Neural cell (in vitro differentiated cells): ENCODE measurements around the gene OTUD5.

Source experiments
- POLR2AphosphoS5 ChIP-seq: IDR thresholded peaks from 2 replicates; pipeline ENCODE4 v1.6.1; 2012
- TF ChIP-seq, protein P1 (sequence below): fragments of 450-650 bp; IDR thresholded peaks from 2 replicates; pipeline ENCODE4 v1.5.1; 2014; ENCODE audit warnings: antibody characterized with exemption, mild to moderate bottlenecking, moderate library complexity; ENCODE audit not compliant: poor library complexity, severe bottlenecking

DNA sequence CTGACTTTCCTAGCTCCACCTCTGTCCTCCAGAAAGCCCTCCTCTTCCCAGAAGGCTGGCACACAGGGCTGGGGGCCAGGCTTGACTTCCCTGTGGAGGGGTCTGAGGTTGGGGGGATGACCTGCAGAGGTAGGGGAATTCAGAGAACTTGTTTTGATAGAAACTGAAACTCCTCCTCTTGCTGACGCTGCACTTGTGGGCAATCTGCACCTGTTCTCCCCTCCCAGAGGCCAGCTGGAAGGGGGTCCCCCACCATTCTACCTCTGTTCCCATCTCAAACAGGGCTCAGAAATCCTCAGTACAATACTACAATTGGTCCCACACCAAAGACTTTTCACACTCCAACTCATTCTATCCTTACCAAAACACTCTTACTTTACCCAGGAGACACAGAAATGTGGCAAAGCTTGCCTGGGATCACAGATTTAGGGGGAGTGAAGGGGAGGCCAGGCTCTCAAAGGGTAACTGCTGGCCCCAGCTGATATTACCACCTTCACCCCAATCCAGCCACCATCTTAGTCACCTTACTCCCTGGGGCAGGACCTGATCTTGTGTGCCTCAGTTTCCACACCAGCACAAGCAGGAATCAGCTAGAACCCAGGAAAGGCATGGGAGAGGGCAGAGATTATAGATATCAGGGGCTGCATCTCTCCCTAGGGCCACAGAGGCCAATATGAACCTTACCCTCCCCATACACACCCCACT is 18.5 kb downstream of the OTUD5 start:
- TF ChIP-seq, protein P1, sequence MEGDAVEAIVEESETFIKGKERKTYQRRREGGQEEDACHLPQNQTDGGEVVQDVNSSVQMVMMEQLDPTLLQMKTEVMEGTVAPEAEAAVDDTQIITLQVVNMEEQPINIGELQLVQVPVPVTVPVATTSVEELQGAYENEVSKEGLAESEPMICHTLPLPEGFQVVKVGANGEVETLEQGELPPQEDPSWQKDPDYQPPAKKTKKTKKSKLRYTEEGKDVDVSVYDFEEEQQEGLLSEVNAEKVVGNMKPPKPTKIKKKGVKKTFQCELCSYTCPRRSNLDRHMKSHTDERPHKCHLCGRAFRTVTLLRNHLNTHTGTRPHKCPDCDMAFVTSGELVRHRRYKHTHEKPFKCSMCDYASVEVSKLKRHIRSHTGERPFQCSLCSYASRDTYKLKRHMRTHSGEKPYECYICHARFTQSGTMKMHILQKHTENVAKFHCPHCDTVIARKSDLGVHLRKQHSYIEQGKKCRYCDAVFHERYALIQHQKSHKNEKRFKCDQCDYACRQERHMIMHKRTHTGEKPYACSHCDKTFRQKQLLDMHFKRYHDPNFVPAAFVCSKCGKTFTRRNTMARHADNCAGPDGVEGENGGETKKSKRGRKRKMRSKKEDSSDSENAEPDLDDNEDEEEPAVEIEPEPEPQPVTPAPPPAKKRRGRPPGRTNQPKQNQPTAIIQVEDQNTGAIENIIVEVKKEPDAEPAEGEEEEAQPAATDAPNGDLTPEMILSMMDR, result no peak
- TF ChIP-seq POLR2AphosphoS5, result no peak
